NCI-H187 treated with DMSO at 0.1 percent for 48 hours (cell line): ENCODE data around the gene MICAL1.

ENCODE experiments used
- DNase-seq: peaks from one replicate; lab custom pipeline; 2025; lab: John Stamatoyannopoulos, UW

MICAL1 gene

DNA sequence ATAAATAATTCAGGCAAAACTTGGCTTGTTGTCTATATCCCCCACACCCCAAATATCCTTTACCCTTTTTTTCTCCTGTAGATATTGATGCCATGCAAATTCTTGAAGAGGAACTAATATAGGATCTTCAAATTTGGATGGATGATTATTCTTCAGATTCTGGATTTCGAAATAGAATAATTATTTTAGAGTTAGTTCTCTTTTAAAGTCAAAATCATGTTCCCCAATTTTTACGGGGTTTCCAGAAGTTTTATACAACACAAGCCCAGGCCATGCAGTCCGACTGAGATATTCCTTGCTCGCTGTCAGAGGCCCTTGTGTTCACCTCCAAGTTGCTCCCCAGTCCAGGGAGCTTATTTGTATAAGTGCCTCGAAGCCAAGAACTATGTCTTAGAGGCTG is 19.5 kb downstream of the MICAL1 start:
- no peak for DNase-seq

DNA sequence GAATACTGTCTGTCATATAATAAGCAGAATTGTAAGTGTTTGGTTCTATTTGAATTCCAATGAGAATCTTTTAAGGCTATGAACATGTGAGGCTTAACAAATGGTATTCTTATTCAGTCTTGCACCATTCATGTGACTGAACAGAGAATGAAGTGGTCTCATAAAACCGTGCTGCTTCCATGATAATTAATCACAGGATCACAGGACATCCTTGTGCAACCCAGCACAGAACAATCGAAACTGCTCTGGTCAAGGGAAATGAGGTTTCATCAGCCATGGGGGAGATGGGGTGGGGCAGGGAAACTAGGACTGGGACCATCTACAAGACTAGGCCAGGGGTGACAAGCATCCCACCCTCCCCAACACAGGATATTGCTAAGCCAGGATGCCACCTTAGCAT is 21.1 kb downstream of the MICAL1 start:
- no peak for DNase-seq

DNA sequence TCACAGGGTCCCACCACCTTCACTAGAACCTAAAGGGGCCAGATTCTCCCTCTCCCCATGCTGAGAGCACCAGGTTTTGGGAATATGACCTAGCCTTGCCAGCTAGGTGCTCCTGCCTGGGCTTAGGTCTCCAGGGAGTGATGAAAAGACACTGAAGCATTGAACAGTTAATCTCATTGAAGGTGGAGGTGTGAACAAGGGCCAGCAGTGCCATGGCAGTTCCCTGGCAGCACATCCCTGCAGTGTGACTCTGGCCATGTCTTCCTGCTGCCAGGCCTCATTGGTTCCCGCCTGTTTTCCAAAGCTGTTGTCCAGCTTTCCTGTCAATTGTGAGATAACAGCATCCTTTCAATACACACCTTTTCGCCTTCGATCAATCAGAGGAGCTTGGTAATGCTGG is 26.1 kb downstream of the MICAL1 start:
- DNase-seq = no peak

DNA sequence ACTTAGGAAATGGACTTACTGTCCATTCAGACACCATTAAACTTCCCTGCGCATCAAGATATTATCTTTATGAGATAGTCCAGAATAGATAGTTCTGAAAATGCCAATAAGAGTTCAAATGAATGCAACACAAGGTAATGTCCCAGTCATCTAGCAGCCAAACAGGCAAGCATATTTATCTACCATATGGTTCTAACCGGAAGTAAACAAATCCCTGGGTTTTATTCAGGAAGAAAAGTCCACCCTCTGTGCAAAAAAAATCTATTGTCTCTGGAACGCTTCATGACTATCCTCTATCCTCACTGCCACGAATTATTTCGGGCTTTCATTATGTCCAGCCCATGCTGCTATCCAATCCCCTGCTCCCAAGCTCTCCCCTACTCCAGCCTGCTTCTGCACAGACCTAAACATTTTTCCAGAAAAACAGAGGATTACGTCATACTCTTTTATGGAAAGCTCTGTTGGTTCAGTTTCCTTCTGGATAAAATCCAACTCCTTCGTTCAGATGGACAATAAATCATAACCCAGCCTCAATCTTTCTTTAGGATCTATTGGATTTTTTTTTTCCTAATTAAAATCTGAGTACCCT is 26.6 kb downstream of the MICAL1 start:
- no peak for DNase-seq

DNA sequence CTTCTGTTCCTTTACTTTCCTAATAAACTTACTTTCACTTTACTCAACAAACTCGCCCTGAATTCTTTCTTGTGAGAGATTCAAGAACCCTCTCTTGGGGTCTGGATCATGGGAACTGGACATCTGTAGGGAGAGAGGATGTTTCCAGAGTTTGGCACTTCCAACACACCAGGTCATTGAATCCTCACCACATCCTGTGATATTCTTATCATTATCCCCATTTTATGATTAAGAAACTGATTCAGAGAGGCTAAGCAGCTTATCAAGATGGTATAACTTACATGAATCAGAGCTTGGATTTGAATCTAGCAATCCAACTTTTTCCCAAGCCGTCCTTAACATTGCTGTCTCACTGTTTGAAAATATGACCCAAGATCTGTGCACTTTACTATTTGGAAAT is 30.6 kb downstream of the MICAL1 start:
- DNase-seq = no peak

DNA sequence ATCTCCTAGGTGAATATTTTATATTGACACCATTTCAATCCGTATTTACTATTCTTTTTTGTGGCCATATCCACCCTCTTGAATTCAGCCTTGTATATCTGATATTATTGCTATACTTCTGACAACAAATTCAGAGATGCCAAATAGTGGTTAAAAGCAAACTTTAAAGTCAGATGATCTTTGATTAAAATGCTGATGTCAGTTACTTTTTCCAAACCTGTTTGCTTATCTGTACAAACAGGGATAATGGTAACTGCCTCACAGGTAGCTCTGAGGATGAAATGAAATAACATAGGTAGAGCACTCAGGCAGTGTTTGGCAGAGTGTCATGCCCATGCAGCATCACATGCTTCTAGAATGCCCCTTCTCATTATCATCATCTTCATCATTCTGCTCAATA is 34.4 kb downstream of the MICAL1 start:
- no peak for DNase-seq

DNA sequence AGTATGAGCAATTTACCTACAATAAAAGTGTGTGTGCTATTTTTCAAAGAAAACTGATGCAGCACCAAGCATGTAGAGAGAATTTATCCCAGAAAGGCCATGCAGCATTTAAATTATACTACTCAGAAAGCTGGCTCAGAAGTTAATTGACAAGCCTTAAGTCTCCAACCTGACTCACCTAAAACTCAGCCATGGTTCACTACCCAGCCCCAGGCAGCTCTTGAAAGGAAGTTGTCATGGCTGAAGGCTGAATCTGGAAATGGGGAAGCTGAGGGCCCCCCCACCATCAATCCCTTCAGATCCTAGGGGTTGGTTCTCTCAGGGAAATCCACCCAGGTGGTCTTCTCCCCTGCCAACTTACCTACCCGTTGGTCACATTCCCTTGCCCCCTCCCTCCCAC is 34.8 kb downstream of the MICAL1 start:
- DNase-seq = no peak

DNA sequence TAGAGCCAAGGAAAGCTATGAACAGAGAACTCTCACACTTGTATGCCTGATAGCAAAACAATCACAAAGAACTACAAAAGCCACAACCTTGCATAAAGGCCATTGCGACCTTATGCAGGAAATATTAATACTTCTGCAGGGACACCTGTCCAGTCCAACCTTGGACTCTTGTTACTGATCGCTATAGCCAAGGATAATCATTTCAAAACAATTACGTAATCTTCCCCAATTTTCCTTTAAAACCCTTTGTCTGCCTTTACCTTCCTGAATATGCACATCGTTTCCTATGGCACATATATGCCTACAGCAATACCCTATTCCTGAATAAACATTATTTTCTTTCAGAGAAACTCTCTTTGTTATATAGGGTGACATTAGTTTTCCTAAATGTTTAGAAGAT is 37.9 kb downstream of the MICAL1 start:
- no peak for DNase-seq

DNA sequence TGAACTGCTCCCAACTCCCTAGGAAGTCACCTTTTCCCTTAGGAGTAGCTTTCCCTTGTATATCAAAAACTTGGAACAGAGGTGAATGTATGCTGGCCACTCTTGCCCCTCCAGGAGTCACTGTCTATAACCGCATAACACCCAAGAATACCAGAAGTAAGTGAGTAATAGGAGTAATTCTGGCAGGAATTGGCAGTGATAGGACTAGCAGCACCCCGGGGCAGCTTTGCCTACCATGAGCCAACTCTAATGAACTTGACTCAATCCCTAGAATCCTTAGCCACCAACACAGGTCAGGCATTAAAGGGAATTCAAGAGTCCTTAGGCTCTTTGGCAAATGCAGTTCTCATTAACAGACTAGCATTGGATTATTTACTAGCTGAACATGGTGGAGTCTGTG is 44.5 kb downstream of the MICAL1 start:
- DNase-seq = no peak

DNA sequence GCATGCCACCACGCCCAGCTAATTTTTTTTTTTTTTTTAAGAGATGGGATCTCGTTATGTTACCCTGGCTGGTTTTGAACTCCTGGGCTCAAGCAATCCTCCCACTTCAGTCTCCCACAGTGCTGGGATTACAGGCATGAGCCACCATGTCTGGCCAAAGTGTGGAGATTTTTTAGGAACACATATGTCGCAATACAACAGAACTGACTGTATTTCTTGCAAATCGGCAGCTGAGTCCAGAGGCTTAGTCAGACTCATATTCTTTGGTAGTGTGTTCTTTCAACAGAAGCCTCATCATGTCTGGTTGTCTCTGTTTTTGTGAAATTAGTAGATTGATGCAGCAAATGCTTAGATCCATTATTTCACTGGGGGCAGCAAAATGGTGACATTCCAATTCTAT is 49.4 kb downstream of the MICAL1 start:
- DNase-seq = no peak

DNA sequence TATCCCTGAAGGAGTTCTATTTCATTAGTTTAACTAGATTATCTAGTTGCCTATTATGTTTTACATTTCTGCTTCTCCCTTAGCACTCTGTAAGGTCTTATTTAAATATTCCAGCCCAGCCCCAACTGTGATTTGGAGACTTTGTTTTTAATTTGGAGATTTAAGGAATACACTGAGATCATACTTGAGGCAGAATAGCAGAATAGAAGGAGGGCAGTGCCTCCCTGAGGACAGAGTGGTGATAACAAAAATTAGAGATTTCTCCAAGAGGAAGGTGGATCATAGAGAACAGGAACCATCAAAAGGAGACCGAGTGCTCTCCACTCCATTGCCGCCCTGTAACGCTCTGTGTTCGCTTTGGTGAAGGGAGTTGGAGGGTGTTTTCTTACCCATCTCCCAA is 58.6 kb downstream of the MICAL1 start:
- DNase-seq = no peak

DNA sequence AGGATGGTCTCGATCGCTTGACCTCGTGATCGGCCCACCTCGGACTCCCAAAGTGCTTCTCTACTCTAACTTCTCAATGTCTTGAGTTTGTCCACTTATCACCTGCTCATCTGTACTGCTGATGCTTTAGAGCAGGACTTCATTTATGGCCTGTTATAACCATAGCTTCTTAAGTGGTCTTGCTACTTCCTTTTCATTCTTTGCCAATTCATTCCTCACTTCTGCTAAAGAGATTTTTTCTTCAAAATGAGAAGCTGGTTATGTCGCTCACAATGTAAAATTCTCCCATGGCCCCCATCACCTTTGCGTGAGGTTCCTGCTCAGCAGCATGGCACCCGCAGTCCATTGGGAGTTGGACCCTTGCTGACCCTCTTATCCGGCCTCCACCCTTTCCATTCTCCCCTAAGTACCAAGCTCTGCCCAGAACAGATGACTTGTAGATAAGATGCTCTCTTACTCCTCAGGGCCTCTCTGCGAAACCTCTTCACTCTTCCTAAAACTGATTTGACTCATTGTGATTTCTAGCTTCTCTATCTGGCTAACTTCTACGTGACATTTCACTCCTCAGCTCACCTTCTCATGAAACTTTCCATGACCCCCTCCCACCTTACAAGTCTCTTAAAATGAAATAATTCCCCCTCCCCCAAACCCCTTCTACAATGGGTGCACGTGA is 59.4 kb downstream of the MICAL1 start:
- no peak for DNase-seq
